GM19468 (cell line): ENCODE measurements around the gene F5.

Experiments used
- ATAC-seq: cut with Tn5 transposase; IDR thresholded peaks from one replicate; pipeline ENCODE4 v1.9.1; 2021; ENCODE audit warnings: mild to moderate bottlenecking, moderate library complexity, moderate number of reproducible peaks; ENCODE audit not compliant: unreplicated experiment; ENCODE audit errors: extremely low read depth

The F5 gene

GRCh38 chr1:169485431-169486280 lies 100.6 kb downstream of the F5 start, which contains the start of gene SLC19A2:
TSS of gene SLC19A2 (minus strand) at chr1:169485944. CDS start at chr1:169485766, 178 bp downstream.
- peak; percentile 96 for ATAC-seq

GRCh38 chr1:169484683-169485430 lies 101.4 kb downstream of the F5 start:
- ATAC-seq = no peak

GRCh38 chr1:169484101-169484500 lies 102.2 kb downstream of the F5 start:
- no peak for ATAC-seq

- ATAC-seq = no peak
Measured at GRCh38 chr1:169483500-169483966, 102.7 kb downstream of the F5 start.

GRCh38 chr1:169479363-169480066 lies 106.8 kb downstream of the F5 start:
- no peak for ATAC-seq

GRCh38 chr1:169478094-169478672 lies 108.1 kb downstream of the F5 start:
- no peak for ATAC-seq

GRCh38 chr1:169475806-169476387 lies 110.4 kb downstream of the F5 start:
- ATAC-seq = no peak

- no peak for ATAC-seq
Measured at GRCh38 chr1:169474302-169474995, 111.8 kb downstream of the F5 start.

- no peak for ATAC-seq
Measured at GRCh38 chr1:169473347-169473746, 112.9 kb downstream of the F5 start.

GRCh38 chr1:169472738-169473137 lies 113.5 kb downstream of the F5 start:
- no peak for ATAC-seq

GRCh38 chr1:169468982-169469381 lies 117.3 kb downstream of the F5 start:
- ATAC-seq = no peak

- ATAC-seq = no peak
Measured at GRCh38 chr1:169466259-169467230, 119.7 kb downstream of the F5 start.

GRCh38 chr1:169465281-169465680 lies 121.0 kb downstream of the F5 start:
- no peak for ATAC-seq
